T-cell (primary cell): Measurements from ENCODE around the gene ENTPD8. TPM values are rescaled to one million over a fixed set of nuclear protein-coding genes. Genes with fewer than 3 reads are reported as not detected.

Experiments used
- ATAC-seq, 4 experiments: fragments of 200-7000 bp in 3 of 4; fragments of 150-1000 bp in 1 of 4; cut with Tn5 transposase; replicated peaks in 1 of 4; 1 replicate in 3 of 4; 2 replicates in 1 of 4; pipeline ENCODE4 v1.10.0; 2021; ENCODE audit warnings: moderate library complexity in 3 of 4, mild to moderate bottlenecking in 2 of 4, moderate number of reproducible peaks in 1 of 4
- CTCF ChIA-PET, 2 donors: fragments of 300-600 bp; sonication (Branson Sonifier 250); formaldehyde crosslinking; loops; one replicate each; lab custom pipeline; 2022; ENCODE audit warnings: antibody characterized with exemption in 2 of 2; lab: Charles Lee
- POLR2A ChIA-PET, 2 donors: fragments of 300-600 bp; sonication (Branson Sonifier 250); formaldehyde crosslinking; loops; one replicate each; lab custom pipeline; 2022; ENCODE audit warnings: antibody characterized with exemption in 2 of 2; lab: Charles Lee
- DNase-seq, 35 experiments: peaks; one replicate each; pipeline versions ENCODE4 v3.0.0 to v3.0.0-alpha.2; 2013 to 2023
- H3K27ac ChIP-seq: one replicate; pipeline ENCODE4 v1.5.1; 2013; ENCODE audit warnings: low read length
- H3K27me3 ChIP-seq, 2 experiments: replicated peaks in 1 of 2; 1 replicate in 1 of 2; 2 replicates in 1 of 2; pipeline versions ENCODE4 v1.6.1 to v1.7.0; 2013; ENCODE audit warnings: low read length in 1 of 2, mixed read lengths in 1 of 2; ENCODE audit not compliant: control insufficient read depth in 2 of 2, insufficient read depth in 2 of 2; ENCODE audit errors: extremely low read depth in 1 of 2
- H3K36me3 ChIP-seq, 2 donors: 1 replicate in 1 of 2; 2 replicates in 1 of 2; pipeline versions ENCODE4 v1.6.1 to v1.7.0; 2013; ENCODE audit warnings: low read length in 1 of 2; ENCODE audit not compliant: control insufficient read depth in 2 of 2, insufficient read depth in 1 of 2; ENCODE audit errors: extremely low read depth in 1 of 2
- H3K4me1 ChIP-seq, 2 experiments: 1 replicate in 1 of 2; 2 replicates in 1 of 2; pipeline versions ENCODE4 v1.6.1 to v1.7.0; 2013; ENCODE audit warnings: low read length in 2 of 2, mixed read lengths in 1 of 2; ENCODE audit not compliant: insufficient read depth in 2 of 2, control insufficient read depth in 1 of 2; ENCODE audit errors: extremely low read depth in 1 of 2
- H3K4me3 ChIP-seq, 2 donors: 1 replicate in 1 of 2; 2 replicates in 1 of 2; pipeline versions ENCODE4 v1.5.1 to v1.7.0; 2013; ENCODE audit warnings: mild to moderate bottlenecking in 2 of 2, low read length in 1 of 2, moderate library complexity in 1 of 2; ENCODE audit not compliant: control insufficient read depth in 1 of 2; ENCODE audit errors: extremely low read depth in 1 of 2
- H3K9me3 ChIP-seq: 2 replicates; pipeline ENCODE4 v1.7.0; 2013
- H3K27ac Mint-ChIP-seq, 2 donors: one replicate each; pipeline ENCODE4 v1.8.0; 2020 to 2021; ENCODE audit warnings: mild to moderate bottlenecking in 2 of 2, mixed read lengths in 2 of 2
- H3K27me3 Mint-ChIP-seq, 2 donors: one replicate each; pipeline ENCODE4 v1.8.0; 2021 to 2022; ENCODE audit warnings: mixed read lengths in 2 of 2
- H3K36me3 Mint-ChIP-seq: one replicate; pipeline ENCODE4 v1.8.0; 2021; ENCODE audit warnings: mixed read lengths
- H3K4me1 Mint-ChIP-seq, 3 donors: one replicate each; pipeline ENCODE4 v1.8.0; 2020 to 2022; ENCODE audit warnings: mixed read lengths in 3 of 3, mild to moderate bottlenecking in 1 of 3
- H3K4me3 Mint-ChIP-seq, 3 donors: one replicate each; pipeline ENCODE4 v1.8.0; 2020 to 2022; ENCODE audit warnings: mild to moderate bottlenecking in 3 of 3, mixed read lengths in 3 of 3, moderate library complexity in 3 of 3
- H3K9me3 Mint-ChIP-seq, 3 donors: one replicate each; pipeline ENCODE4 v1.8.0; 2020 to 2022; ENCODE audit warnings: mixed read lengths in 3 of 3
- WGBS: methylation state at CpG from one replicate; pipeline ENCODE4 v1.1.5; 2013; ENCODE audit warnings: missing lambda C conversion rate; ENCODE audit not compliant: insufficient coverage; 5-methylcytosine and 5-hydroxymethylcytosine counted together
- total RNA-seq, 35 experiments: library from RNA in 6 of 35; stranded (reverse) in 6 of 35; fragments of 120-200 nt in 1 of 35; gene quantifications; one replicate each; pipeline versions ENCODE4 v1.2.1 to v1.2.4 and lab custom pipeline; 2013 to 2026

Gene ENTPD8
- total RNA-seq, 5 donors from 2014 or later (not counting 1 experiment from before 2014, with no cell fraction given), result not detected

GRCh38 chr9:137437691-137438590, 3.2 kb downstream of the ENTPD8 start:
- no peak for DNase-seq
- CTCF ChIA-PET, result no interaction called here

GRCh38 chr9:137436761-137437600, 4.2 kb downstream of the ENTPD8 start:
- DNase-seq (no peak), ATAC-seq (no peak)
- no peaks in the 10 kb centered on the region for H3K9me3 Mint-ChIP-seq
- Histone ChIP-seq H3K4me1 (peaks cover 0 to 8% of the 10 kb centered on the region in 2 experiments), H3K9me3 (no peaks in the 10 kb centered on the region), H3K27ac (no peak overlapping the region), H3K27me3 (peaks cover 0 to 41% of the 10 kb centered on the region in 2 experiments), H3K4me3 (no peak overlapping the region), H3K36me3 (no peaks in the 10 kb centered on the region)
- peaks cover 3 to 9% of the 10 kb centered on the region in 2 donors for H3K27me3 Mint-ChIP-seq
- POLR2A ChIA-PET, result no interaction called here
- CTCF ChIA-PET, result no interaction called here
- H3K4me1 Mint-ChIP-seq, result peaks cover 2 to 4% (median 2%) of the 10 kb centered on the region in 3 donors
- no peak overlapping the region for H3K27ac Mint-ChIP-seq
- no peak overlapping the region for H3K4me3 Mint-ChIP-seq
- WGBS, result 87% methylated on average over 21 of the region's 24 CpGs
- no peaks in the 10 kb centered on the region for H3K36me3 Mint-ChIP-seq

More at GRCh38 chr9:137437691-137438590, 3.2 kb downstream of the ENTPD8 start:
- H3K27me3 Mint-ChIP-seq, result peaks cover 5 to 12% of the 10 kb centered on the region in 2 donors
- ATAC-seq, result no peak
- POLR2A ChIA-PET, result no interaction called here
- WGBS, result 88% methylated on average over 38 of the region's 40 CpGs
- Histone ChIP-seq H3K4me3 (no peak overlapping the region), H3K36me3 (no peaks in the 10 kb centered on the region), H3K4me1 (peaks cover 0 to 8% of the 10 kb centered on the region in 2 experiments), H3K27ac (no peak overlapping the region), H3K27me3 (peaks cover 0 to 46% of the 10 kb centered on the region in 2 experiments), H3K9me3 (no peaks in the 10 kb centered on the region)
- H3K27ac Mint-ChIP-seq, result no peak overlapping the region
- peaks cover 3 to 6% (median 3%) of the 10 kb centered on the region in 3 donors for H3K4me1 Mint-ChIP-seq
- H3K9me3 Mint-ChIP-seq, result no peaks in the 10 kb centered on the region
- H3K36me3 Mint-ChIP-seq, result no peaks in the 10 kb centered on the region
- no peak overlapping the region for H3K4me3 Mint-ChIP-seq

- no peaks in the 10 kb centered on the region for H3K9me3 Mint-ChIP-seq
- ChIA-PET POLR2A (no interaction called here), CTCF (no interaction called here)
- H3K27me3 Mint-ChIP-seq, result peaks cover 0 to 7% of the 10 kb centered on the region in 2 donors
- WGBS, result 85% methylated on average over 38 of the region's 42 CpGs
- ATAC-seq (no peak), DNase-seq (no peak)
- no peak overlapping the region for H3K4me3 ChIP-seq
- no peaks in the 10 kb centered on the region for H3K36me3 ChIP-seq
- no peaks in the 10 kb centered on the region for H3K4me1 Mint-ChIP-seq
- H3K4me3 Mint-ChIP-seq, result no peak overlapping the region
- peaks cover 0 to 37% of the 10 kb centered on the region in 2 experiments for H3K27me3 ChIP-seq
- peaks cover 0 to 5% of the 10 kb centered on the region in 2 experiments for H3K4me1 ChIP-seq
- no peak overlapping the region for H3K27ac ChIP-seq
- no peaks in the 10 kb centered on the region for H3K9me3 ChIP-seq
- no peaks in the 10 kb centered on the region for H3K36me3 Mint-ChIP-seq
- H3K27ac Mint-ChIP-seq, result no peak overlapping the region
Observed at GRCh38 chr9:137435980-137436760, 5.0 kb downstream of the ENTPD8 start.

- ATAC-seq, result no peak
- Mint-ChIP-seq H3K9me3 (no peaks in the 10 kb centered on the region), H3K4me3 (no peak overlapping the region), H3K36me3 (no peaks in the 10 kb centered on the region), H3K27me3 (peaks cover 0 to 7% of the 10 kb centered on the region in 2 donors), H3K4me1 (no peaks in the 10 kb centered on the region), H3K27ac (no peak overlapping the region)
- Histone ChIP-seq H3K9me3 (no peaks in the 10 kb centered on the region), H3K4me1 (peaks cover 0 to 3% of the 10 kb centered on the region in 2 experiments), H3K4me3 (no peak overlapping the region), H3K27me3 (peaks cover 0 to 35% of the 10 kb centered on the region in 2 experiments), H3K27ac (no peak overlapping the region), H3K36me3 (no peaks in the 10 kb centered on the region)
- ChIA-PET POLR2A (no interaction called here), CTCF (no interaction called here)
- no peak for DNase-seq
- 73% methylated on average over 19 of the region's 20 CpGs for WGBS
Observed at GRCh38 chr9:137435381-137435891, 5.7 kb downstream of the ENTPD8 start.

- no peak overlapping the region for H3K27ac ChIP-seq
- H3K9me3 ChIP-seq, result no peaks in the 10 kb centered on the region
- ChIA-PET CTCF (no interaction called here), POLR2A (no interaction called here)
- peaks cover 0 to 7% of the 10 kb centered on the region in 2 donors for H3K27me3 Mint-ChIP-seq
- no peak overlapping the region for H3K4me3 ChIP-seq
- H3K9me3 Mint-ChIP-seq, result no peaks in the 10 kb centered on the region
- H3K36me3 ChIP-seq, result no peaks in the 10 kb centered on the region
- peaks cover 0 to 3% of the 10 kb centered on the region in 2 experiments for H3K4me1 ChIP-seq
- no peak overlapping the region for H3K4me3 Mint-ChIP-seq
- H3K4me1 Mint-ChIP-seq, result no peaks in the 10 kb centered on the region
- WGBS, result 64% methylated on average over 41 of the region's 43 CpGs
- ATAC-seq, result no peak
- H3K36me3 Mint-ChIP-seq, result no peaks in the 10 kb centered on the region
- H3K27ac Mint-ChIP-seq, result no peak overlapping the region
- DNase-seq, result no peak
- peaks cover 0 to 32% of the 10 kb centered on the region in 2 experiments for H3K27me3 ChIP-seq
Observed at GRCh38 chr9:137434498-137435380, 6.4 kb downstream of the ENTPD8 start.
